Measurements from ENCODE around the gene HMG20B.

- TF ChIP-seq CTCF (IDR thresholded peaks at IDR 0.05; ENCODE audit: low read depth, low read length) (no peak), EZH2phosphoT487 (IDR thresholded peaks at IDR 0.05; ENCODE audit: low read depth) (no peak)
Observed at GRCh38 chr19:3577723-3578344, 5.1 kb downstream of the HMG20B start.
